GM18907 (cell line): Measurements from ENCODE around the gene GNB1.

Experiments used
- ATAC-seq: cut with Tn5 transposase; IDR thresholded peaks from one replicate; pipeline ENCODE4 v1.9.1; 2021; ENCODE audit warnings: mild to moderate bottlenecking, moderate library complexity; ENCODE audit not compliant: unreplicated experiment

GNB1 gene

DNA sequence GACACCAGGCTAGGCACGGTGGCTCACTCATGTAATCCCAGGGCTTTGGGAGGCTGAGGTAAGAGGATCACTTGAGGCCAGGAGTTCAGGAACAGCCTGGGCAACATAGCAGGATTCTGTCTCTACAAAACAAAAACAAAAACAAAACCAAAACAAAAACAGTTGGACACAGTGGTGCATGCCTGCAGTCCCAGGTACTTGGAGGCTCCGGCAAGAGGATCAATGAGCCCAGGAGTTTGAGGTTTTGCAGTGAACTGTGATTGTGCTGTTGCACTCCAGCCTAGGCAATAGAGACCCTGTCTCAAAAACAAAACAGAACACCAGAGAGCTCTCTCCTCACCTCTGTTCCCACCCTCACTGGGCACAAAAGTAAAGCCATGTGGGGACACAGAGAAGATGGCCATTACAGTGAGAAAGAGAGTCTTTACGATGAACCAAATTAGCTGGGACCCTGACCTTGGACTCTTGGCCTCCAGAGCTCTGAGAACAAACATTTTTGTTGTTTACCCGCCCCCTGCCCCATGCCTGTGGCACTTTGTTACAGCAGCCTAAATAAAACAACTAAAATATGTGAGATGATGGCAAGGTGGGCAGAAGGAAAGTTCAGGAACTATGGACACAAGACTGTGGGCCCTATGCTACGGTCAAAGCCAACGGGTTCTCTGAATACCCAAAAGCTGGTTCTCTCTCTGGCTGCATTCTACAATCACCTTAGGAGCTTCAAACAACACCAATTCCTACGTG lies 122.5 kb downstream of the GNB1 start:
- ATAC-seq = no peak

GRCh38 chr1:1764876-1765470 lies 125.9 kb downstream of the GNB1 start:
- no peak for ATAC-seq

DNA sequence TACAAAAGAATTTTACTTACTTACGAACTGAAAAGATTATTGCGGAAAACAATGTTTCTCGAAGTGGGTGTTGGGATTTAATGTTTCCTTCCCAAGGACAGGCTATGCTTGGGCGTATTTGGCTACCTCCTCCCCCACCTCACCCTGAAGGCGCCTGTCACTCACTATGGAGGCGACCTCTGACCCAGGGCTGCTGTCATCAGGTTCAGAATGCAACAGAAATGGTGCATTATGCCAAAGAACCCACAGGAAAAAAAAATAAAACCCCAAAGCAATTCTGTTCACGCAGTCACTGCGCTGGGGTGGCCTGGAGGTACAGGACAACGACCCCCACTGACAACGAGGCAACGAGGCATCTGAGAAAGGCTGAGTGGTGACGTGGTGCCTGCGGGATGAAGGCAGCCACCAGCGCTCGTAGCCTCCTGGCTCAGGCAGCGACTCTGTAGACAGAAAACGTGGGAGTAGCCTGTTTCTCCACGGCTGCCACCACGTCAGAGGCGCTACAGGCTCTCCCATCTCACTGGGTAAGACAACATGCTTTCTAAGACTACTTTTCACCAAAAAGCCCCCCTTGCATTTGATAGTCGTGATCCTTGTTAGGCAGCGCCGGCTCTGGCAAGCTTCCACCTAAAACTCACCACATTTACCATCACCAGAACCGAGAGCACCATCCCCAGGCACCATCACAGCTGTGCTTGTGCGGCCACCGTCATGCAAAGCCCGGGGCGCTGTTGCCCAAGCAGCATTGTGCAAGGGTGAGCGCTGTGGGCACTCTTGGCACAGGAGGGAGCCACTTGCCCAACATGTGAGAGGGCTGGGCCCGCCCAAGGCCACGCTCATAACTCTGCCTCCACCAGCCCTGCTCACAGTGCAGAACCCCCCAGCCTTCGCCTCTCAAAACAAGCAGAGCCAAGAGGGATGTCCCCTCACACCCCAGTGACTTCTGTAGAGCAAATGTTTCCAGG lies 126.9 kb downstream of the GNB1 start:
- no peak for ATAC-seq

- no peak for ATAC-seq
Observed at GRCh38 chr1:1761504-1762376, 129.1 kb downstream of the GNB1 start.

DNA sequence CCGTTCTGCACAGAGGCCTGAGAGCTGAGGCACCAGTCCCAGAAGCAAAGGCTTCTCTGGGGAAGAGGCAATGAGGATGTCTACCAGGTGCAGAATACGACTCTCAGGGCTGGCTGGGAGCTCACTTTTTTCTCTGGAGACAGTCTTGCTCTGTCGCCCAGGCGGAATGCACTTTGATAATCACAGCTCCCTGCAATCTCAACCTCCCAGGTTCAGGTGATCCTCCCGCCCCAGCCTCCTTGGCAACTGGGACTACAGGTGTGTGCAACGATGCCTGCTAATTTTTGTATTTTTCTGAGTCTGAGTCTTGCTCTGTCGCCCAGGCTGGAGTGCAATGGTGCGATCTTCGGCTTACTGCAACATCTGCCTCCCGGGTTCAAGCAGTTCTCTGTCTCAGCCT lies 130.2 kb downstream of the GNB1 start:
- ATAC-seq = no peak

- ATAC-seq = no peak
Observed at GRCh38 chr1:1760345-1760650, 130.6 kb downstream of the GNB1 start.

GRCh38 chr1:1759456-1760344 lies 131.2 kb downstream of the GNB1 start:
- no peak for ATAC-seq

DNA sequence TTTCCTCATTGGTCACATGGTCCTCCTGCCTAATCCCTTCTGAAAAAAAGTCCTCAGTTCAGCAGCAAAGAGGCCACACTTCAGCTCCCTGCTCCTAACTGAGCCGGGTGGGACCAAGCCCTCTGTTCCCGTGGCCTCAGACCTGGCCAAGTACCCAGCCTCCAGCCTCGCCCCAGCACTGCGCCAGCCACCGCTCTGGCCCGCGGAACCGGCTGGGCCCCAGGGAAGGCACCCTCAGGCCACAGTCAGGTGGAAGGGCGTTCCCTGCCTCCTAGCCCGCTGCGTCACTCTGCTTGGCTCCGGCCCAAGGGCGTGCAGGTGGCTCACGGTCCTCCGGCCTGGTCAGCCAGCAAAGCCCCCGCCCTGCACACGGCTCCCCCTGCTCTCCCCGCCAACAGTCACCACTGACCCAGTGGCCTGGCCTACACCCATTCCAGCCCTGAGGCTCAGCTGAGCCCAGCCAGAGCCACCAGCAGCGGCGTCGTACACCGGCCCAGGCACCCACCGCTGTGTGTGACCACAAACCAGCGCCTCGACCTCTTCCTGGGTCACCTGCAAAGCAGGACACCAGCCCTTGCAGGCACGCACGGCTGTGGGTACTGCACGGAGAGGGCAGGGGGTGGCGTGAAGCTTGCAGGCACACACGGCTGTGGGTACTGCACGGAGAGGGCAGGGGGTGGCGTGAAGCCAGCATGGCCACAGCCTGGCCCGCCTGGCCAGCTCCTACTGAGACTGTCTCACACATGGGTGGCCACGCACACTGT lies 132.0 kb downstream of the GNB1 start:
- ATAC-seq = no peak

DNA sequence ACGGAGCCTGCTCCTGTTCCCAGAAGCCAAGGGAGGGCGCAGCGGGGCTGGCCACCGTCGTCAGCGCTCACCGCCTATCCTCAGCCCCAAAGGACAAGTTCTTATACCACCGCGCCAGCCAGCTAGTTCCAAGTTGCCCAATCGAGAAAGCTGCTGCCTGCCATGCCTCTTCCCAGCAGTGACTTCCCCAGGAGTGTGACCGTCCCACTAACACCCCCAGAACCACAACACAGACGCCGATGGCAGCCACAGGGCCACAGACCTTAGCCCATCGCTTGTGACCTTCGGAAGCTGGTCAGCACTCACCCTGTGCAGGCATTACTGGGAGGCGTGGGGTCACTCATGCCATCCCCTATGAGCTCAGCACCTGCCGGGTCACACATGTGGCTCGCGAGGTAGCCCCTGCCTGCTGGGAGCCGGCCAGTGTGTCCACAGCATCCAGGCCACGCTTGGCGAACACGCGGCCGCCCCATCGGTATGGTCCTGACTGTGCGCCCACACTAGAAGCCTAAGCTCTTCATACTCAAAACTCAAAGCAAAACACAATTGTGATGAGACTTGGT lies 132.7 kb downstream of the GNB1 start:
- ATAC-seq = no peak

GRCh38 chr1:1757422-1758058 lies 133.3 kb downstream of the GNB1 start:
- ATAC-seq = no peak

GRCh38 chr1:1756661-1757421 lies 134.0 kb downstream of the GNB1 start:
- no peak for ATAC-seq

- ATAC-seq = no peak
Observed at GRCh38 chr1:1755852-1756251, 135.0 kb downstream of the GNB1 start.

- ATAC-seq = no peak
Observed at GRCh38 chr1:1755426-1755825, 135.5 kb downstream of the GNB1 start.

DNA sequence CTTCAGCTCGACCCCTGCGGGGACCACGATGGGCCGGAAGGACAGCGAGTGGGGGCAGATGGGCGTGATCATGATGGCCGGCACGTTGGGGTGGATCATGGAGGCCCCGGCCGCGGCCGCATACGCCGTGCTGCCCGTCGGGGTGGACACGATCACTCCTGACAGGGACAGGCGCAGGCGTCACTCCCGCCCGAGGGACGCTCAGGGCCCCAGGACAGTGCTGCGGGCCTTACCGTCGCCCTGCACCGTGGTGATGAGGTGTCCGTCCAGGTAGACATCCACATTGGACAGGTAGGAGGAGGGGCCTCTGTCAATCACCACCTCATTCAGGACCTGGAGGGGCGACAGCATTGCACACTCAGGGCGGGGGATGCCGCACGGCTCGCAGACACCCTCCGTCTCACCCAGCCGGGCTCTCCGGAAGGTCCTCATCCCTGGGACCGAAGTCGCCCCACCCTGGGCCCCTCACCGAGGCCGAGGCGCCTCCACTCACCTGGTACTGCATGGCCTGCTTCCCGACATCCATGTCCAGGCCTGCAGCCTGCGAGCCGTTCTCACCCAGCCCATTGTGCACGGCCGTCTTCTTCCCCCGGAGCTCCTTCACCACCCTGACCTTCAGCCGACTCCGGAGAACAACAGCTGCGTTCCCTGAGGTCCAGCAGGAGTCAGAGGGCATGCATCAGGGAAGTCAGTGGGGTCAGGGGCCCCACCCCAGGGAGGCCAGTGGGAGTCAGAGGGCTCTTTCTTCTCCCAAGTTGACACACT lies 136.7 kb downstream of the GNB1 start:
- ATAC-seq = no peak

DNA sequence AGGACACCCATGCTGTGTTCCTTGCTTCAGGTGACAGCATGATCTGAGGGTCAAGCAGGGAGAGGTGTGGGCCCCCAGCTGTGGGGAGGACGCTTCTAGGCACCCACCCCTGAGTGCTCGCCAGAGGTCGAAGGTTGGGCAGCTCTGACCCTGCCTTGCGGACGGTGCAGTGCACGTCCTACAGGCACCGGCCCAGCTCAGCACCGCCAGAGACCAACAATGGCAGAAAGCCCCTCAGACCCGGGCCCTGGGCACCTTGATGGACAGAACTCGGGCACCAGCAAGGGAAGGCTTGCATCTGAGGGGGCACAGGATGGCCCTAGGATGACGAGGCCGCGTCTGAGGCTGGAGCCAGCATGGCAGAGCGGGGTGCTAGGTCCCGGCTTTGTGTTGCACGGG lies 137.3 kb downstream of the GNB1 start:
- no peak for ATAC-seq

DNA sequence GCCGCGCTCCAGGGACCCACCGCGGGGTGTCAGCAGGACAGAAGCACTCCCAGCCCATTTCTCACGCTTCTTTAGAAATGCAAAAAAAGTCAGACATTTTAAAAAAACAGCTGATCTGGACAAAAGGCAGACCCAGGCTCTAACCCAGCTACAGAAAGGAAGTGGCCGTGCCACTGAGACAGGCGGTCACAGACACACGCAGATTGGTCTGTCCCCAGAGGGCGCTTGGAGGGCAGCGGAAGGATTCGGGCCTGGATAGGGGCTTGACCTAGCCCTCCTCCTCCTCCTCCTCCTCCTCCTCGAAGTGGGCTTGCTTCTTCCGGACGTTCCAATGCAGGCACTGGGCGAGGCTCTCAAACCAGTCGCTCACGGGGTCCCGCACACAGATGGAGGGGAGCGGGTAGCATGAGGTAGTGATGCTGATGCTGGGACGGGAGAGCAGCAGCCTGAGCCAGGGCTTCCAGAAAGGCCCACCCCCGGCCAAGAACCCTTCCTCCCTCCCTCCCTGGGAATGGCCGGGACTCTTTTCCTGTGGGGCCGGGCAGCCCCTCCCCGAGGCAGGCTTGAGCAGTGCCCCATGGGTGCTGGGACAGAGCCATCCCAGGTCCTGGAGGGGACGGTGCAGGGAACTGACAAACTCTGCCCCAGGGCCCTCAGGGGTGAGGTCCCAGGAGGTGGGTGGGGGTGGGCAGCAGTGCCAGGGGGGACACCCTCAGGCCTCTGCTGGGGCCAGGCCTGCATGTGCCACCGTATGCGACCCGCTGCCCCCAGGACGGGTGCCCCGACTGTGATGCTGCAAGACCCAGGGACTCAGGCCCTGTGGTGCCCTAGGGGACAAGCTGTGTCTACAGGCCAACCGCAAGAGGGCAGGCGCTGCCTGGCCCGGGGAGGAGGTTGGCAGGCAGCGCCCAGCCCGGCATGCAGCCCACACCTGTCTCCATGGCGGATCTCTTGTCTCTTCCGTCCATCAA lies 138.0 kb downstream of the GNB1 start:
- no peak for ATAC-seq
